ENCODE measurements around the gene PGAM5.
"Not testable (repeated sequence)": the region's sequence is repeated elsewhere in the genome, so short reads cannot be mapped to it uniquely, and the experiment has no call there.

PGAM5 gene

DNA sequence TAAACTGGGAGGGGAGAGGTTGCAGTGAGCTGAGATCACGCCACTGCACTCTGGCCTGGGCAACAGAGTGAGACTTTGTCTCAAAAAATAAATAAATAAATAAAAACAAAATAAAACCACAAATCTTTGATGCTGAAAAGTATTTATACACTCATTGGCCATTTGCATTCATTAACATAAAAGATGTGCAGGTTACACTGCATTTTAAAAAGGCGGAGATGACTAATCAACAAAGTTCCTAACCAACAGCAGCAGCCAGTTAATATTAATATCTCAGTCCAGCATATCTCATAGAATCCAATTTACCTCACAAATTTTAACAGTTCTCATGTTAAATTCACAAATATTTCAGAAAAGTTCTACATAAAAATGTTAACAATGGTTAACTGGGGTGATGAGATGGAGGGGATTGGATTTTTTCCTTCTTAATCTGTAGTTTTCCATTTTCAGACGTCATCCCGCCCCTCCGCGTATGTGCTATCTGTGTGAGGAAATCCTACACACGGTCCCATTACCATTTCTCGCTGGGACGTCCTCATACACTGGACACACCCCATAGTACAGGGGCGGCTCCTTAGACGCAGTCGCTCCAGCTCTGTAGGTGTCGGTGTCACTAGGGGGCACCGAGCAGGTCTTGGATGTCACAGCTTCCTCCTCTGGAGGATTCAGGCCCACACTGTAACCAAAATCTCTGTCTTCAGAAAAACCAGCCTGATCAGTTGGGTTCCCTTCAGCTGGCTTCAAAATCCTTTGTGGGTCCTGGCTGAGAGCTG lies 43.7 kb downstream of the PGAM5 start:
- no peak for DNase-seq

DNA sequence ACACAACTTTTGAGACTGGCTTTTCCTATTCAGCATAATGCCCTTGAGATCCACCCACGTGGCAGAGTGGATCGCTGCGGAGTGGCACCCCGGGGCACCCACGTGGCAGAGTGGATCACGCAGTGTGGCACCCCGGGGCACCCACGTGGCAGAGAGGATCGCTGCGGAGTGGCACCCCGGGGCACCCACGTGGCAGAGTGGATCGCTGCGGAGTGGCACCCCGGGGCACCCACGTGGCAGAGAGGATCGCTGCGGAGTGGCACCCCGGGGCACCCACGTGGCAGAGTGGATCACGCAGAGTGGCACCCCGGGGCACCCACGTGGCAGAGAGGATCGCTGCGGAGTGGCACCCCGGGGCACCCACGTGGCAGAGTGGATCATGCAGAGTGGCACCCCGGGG lies 48.2 kb downstream of the PGAM5 start:
- DNase-seq, result not testable (repeated sequence)

DNA sequence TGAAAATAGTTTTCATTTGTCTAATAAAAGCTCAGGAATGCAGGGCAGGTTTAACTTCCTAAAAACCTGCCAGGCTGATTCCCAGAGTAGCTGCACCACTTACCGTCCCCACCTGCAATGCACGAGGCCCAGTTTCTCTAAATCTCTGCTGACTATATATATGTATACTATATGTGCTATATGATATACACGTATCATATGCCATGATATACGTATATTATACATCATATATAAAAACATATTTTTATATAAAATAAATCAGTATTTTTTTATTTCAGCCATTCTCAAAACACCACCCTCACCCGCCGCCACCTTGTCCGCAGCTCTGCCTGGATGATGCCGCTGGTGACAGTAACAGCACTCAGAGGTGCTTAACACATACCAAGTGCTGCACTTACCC lies 48.7 kb downstream of the PGAM5 start:
- DNase-seq, result no peak

DNA sequence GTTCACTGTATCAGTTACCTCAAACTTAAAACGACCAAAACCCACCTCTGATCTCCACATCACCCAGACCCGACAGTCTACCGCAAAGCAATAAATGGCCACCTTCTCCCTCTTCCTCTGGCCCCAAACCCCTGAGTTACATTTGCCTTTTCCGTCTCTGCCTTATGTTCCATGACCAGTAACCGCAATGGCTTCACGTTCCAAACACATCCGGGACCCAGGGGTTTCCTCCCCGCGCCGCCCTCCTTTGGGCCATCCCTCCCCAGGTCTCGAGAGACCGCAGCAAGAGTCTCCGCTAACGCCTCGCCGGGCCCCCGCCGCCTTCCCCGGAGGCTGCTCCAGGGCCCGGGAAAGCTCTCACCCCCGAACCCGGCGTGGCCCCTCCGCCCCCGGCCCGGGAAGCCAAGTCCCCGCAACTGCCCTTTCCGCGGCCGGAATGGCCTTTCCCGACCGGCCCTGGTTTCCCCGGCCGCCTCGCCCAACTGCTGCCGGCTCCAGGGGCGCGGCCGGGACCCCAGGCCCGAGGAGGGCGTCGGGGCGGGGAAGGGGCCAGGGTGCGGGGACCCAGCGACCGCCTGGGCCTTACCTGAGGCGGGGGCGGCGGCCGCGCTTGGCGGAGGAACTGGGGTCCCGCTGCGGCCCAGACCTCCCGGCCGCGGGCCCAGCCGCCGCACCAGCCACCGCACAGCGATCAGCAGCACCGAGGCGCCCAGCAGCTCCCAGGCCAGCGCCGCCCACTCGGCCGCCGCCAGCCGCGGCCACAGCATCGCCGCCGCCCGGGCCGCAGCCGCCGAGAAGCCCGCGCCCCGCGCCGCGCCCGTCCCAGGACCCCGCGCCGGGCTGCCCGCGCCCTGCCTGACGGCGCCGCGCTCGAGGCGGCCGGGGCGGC lies 50.6 kb downstream of the PGAM5 start, which contains the start of gene ANKLE2:
TSS of gene ANKLE2 (minus strand) at position 801 of the 889 bp plus-strand sequence. CDS start at position 767, 34 bp downstream.
- peak; percentile 77 for DNase-seq

DNA sequence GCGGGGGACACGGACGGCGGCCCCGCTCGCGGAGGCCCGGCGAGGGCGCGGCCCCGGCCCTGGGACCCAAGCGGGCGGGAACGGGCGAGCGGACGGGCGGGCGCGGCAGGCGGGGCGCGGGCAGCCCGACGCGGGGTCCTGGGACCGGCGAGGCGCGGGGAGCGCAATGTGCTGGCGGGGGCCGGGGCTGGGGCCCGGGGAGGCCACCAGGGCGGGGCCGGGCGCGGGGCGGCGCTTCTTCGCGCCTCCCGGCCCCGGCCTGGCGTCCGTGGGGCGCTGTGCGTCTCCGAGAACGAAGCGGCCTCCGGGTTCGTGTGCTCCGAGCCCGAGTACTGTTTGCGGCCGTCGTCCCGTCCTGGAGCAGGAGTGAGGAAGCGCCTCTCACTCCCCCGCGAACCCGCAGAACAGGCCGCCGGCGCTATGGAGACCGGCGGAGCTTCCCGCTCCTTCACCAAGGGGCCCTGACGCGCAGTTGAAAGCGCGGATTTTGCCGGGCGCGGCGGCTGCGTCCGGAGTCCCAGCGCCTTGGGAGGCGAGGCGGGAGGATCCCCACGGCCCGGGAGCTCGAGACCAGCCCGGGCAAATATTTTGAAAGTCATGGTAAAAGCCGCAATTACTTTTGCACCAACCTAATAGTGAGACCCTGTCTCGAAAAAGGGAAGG lies 51.4 kb downstream of the PGAM5 start:
- peak; percentile 94 for DNase-seq

DNA sequence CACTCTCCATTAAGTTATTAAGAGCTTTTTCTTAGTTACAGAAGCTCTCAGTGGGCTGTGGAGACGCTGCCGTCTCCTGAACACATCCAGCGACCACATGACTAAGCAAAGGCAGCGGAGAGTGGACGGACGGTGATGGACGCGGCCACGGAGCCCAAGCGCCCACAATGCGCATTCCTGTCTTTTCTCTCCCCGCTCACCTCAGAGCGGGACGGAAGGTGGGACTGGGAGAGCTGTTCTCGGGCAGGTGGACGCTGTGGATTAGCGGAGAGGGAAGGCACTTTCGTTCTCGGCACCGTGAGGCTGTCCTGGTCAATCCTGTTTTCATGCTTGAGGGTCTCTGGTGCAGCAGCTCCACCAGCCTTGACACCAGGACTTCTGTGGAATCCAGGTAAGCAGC lies 53.6 kb downstream of the PGAM5 start:
- DNase-seq, result no peak

DNA sequence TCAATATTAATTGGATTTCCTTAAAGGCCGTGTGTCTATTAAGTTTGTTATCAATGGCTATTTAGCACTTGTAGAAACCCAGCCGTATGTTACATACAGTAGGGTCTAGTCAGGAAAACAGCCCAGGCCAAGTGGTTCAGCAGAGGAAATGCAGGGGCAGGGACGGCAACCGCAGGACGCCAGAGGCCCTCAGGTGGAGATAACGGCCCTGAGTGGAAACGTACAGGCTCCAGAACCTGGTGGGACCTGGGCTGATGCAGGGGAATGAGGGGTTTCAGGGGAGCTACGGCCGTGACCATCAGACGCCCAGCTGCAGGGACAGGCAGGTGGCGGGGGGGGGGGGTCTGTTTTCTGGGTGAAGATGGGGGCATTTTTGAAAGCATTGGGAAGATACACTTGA lies 54.7 kb downstream of the PGAM5 start:
- DNase-seq, result no peak

DNA sequence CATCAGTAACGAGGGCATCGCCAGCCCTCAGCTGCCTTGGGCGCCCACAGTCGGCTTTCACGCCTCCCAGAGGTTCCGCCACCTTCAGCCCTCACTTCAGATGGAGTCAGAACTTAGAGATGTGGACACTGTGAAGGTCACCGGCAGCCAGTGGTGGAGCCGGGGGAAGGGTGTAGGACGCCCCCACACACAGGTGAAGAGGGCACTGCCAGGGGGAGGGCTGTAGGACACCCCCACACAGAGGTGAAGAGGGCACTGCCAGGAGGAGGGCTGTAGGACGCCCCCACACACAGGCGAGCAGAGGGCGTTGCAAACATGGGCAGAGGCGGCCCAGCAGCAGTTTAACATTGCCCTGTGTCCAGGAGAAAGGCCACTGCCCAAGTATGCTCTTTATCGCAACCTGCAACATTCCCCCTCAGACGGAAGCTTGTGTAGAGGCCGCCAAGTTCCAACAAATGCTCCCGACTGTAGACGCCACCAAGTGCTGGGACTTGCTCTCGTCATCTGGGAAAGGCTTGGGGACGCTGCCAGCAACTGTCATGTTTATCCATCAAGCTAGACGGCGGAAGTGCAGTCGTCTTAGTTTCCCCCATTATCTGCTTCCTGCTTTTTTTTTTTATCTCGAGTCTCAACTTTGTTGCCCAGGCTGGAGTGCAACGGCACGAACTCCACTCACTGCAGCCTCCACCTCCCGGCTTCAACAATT lies 55.9 kb downstream of the PGAM5 start:
- DNase-seq, result no peak

DNA sequence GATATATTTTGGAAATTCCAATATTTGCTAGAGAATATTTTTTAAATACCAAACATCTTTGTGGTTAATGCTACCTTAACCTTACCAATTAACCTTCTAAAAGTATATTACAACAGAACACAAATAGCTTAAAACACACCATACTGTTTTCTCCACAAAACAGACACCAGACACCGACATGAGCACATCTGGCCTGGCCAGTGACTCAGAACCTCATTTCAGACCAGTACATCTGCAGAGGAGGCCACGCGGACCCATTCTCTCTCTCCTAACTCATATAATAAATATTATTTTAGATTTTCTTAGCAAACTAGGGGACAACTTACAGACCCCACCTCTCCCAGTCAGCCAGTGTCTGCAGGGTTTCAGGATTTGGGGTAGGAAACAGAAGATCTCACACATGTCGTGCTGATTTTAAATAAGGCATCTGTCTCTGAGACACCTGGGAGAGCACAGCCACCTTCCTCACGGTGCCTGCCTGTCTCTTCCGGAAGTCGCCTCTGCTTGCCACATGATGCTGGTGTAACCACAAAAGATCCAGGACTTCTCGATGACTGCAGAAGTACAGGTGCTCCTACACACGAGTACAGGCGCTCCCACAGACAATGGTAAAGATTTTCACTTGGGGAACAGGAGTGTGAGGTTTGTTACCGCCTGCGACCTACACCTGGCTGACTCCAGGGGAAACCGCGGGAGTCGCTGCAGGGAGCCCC lies 60.6 kb downstream of the PGAM5 start:
- DNase-seq, result no peak
